ENCODE measurements around the gene PLEKHA6. TPM values are rescaled to one million over a fixed set of nuclear protein-coding genes. Genes with fewer than 3 reads are reported as not detected.

Gene PLEKHA6
- total and polyA plus RNA-seq, 2 of the 8 experiments (the other 6 are each of a cell fraction or from before 2014, with no cell fraction given): 4.8 to 20.2 TPM

DNA sequence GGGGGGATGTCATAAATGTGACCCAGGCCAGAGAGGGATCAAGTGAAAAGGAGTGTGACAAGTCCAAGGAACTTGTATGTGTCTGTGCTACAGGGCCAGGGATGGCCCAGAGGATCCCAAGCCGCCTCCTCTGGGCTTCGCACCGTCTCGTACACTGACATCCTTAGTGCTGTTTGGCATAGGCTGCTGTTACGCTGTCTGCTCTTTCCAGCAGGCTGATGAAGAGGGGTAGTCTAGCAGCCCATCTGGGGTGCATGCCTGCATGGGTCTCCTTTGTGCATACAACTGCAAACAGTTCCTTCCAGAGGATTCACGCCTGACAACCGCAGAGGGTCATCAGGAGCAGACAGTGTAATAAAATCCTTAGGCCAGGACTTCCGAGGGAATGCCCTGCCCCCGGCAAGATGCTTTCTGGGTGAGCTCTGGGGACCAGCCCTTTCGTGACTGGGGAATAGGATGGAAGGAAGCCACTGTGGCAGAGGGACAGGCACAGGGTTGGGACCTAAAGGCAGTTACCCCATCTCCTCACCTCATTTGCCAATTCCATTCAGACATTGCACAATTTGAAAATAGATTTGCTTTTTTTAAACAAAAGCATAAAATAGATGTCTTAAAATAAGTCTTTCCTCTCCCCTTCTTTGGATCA, 139.6 kb downstream of the PLEKHA6 start:
- Histone ChIP-seq H4K5ac (ENCODE audit: insufficient read length, low read depth, low read length) (no peak overlapping the region), H3K79me1 (ENCODE audit: low read depth, low read length) (no peaks in the 10 kb centered on the region), H3K79me2 (ENCODE audit: control insufficient read depth in 1 of 2, insufficient read depth in 2 of 2, low read length in 2 of 2) (no peaks in the 10 kb centered on the region), H3K23ac (ENCODE audit: insufficient read length) (no peak overlapping the region), H2BK20ac (ENCODE audit: low read length) (no peak overlapping the region), H4K20me1 (replicated peaks in 1 of 2; ENCODE audit: control insufficient read depth in 1 of 2, insufficient read depth in 2 of 2, low read length in 2 of 2) (no peaks in the 10 kb centered on the region), H3K27ac (ENCODE audit: low read depth, low read length) (no peak overlapping the region), H2AFZ (ENCODE audit: low read length) (no peak overlapping the region), H3K4ac (replicated peaks; ENCODE audit: insufficient read length, low read depth, low read length) (no peak overlapping the region), H4K8ac (ENCODE audit: extremely low read depth, insufficient read depth, low read length) (no peak overlapping the region), H4K91ac (replicated peaks; ENCODE audit: insufficient read length, low read length) (no peak overlapping the region), H3K9me3 (ENCODE audit: insufficient read depth in 2 of 2, low read depth in 1 of 2, low read length in 1 of 2) (no peaks in the 10 kb centered on the region), H3K18ac (ENCODE audit: extremely low read depth, low read length) (no peak overlapping the region), H3K36me3 (ENCODE audit: control insufficient read depth in 2 of 4, insufficient read depth in 4 of 4, low read length in 3 of 4) (no peaks in the 10 kb centered on the region), H3K9ac (replicated peaks in 1 of 4; ENCODE audit: extremely low read depth in 1 of 4, low read depth in 3 of 4, low read length in 3 of 4) (no peak overlapping the region), H3K23me2 (ENCODE audit: low read depth, low read length) (no peaks in the 10 kb centered on the region), H2BK120ac (replicated peaks; ENCODE audit: low read depth, low read length) (no peak overlapping the region), H2BK12ac (ENCODE audit: low read depth, low read length) (no peak overlapping the region), H2BK5ac (ENCODE audit: low read depth, low read length) (no peak overlapping the region), H2BK15ac (ENCODE audit: low read length) (no peak overlapping the region), H3K4me1 (replicated peaks in 1 of 4; ENCODE audit: control insufficient read depth in 3 of 4, insufficient read depth in 4 of 4, low read length in 3 of 4) (0 out of 7 replicates have a peak, but pooled peaks cover 0 to 2% (median 0%) of the 10 kb centered on the region in 4 experiments), H3K56ac (replicated peaks; ENCODE audit: insufficient read length, low read depth, low read length) (no peak overlapping the region), H3K14ac (ENCODE audit: insufficient read length) (no peak overlapping the region), H3K4me2 (ENCODE audit: insufficient read depth in 1 of 2, low read depth in 2 of 2, low read length in 2 of 2) (no peak overlapping the region), H2AK5ac (ENCODE audit: low read depth, low read length) (no peak overlapping the region), H3K4me3 (ENCODE audit: extremely low read depth in 1 of 4, insufficient read depth in 2 of 4, low read depth in 3 of 4, low read length in 4 of 4) (no peak overlapping the region), H3K27me3 (replicated peaks in 1 of 4; ENCODE audit: control insufficient read depth in 3 of 4, extremely low read depth in 1 of 4, insufficient read depth in 3 of 4, low read length in 3 of 4) (no peaks in the 10 kb centered on the region)
- TF ChIP-seq NRF1 (IDR thresholded peaks at IDR 0.05; ENCODE audit: low read depth, low read length): no peak
- no peak for TF ChIP-seq SIX5 (IDR thresholded peaks at IDR 0.05; ENCODE audit: low read depth, low read length)
- TF ChIP-seq ZNF274 (IDR thresholded peaks at IDR 0.05; ENCODE audit: borderline replicate concordance, extremely low read depth, low read length): no peak
- TF ChIP-seq CHD1 (IDR thresholded peaks at IDR 0.05; ENCODE audit: low read depth, low read length): no peak
- TF ChIP-seq EP300 (IDR thresholded peaks at IDR 0.05; ENCODE audit: borderline replicate concordance in 1 of 2, low read depth in 2 of 2, low read length in 2 of 2): no peak
- TF ChIP-seq CREB1 (IDR thresholded peaks at IDR 0.05): no peak
- no peak for TF ChIP-seq JUN (IDR thresholded peaks at IDR 0.05; ENCODE audit: low read depth, low read length)
- TF ChIP-seq YY1 (IDR thresholded peaks at IDR 0.05; ENCODE audit: low read depth, low read length): no peak
- TF ChIP-seq, protein P1, sequence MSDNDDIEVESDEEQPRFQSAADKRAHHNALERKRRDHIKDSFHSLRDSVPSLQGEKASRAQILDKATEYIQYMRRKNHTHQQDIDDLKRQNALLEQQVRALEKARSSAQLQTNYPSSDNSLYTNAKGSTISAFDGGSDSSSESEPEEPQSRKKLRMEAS (IDR thresholded peaks at IDR 0.05): no peak
- WGBS, 2 experiments (ENCODE audit: extremely low coverage in 1 of 2, insufficient coverage in 1 of 2, insufficient read length in 1 of 2, insufficient replicate concordance in 2 of 2, low coverage in 1 of 2, low lambda C conversion rate in 2 of 2, missing lambda C conversion rate in 1 of 2): 88% methylated on average over 10 of the region's 10 CpGs; no CpG with 5 or more reads in 1 of the 2 experiments
- CTCF ChIA-PET (ENCODE audit: partially characterized antibody): interaction anchor here (1.2 to 9.9 kb wide), 3 partner anchors 13 to 142 kb away, joined by 5 to 156 read pairs (median 86); partner anchors contain the start of gene PLEKHA6
- DNase-seq (ENCODE audit: low read depth in 1 of 2, low spot score in 2 of 2) (no peak), FAIRE-seq (no peak)
- POLR2A ChIA-PET (ENCODE audit: partially characterized antibody): no interaction called here
